ENCODE data around the gene ERBB4.

DNA sequence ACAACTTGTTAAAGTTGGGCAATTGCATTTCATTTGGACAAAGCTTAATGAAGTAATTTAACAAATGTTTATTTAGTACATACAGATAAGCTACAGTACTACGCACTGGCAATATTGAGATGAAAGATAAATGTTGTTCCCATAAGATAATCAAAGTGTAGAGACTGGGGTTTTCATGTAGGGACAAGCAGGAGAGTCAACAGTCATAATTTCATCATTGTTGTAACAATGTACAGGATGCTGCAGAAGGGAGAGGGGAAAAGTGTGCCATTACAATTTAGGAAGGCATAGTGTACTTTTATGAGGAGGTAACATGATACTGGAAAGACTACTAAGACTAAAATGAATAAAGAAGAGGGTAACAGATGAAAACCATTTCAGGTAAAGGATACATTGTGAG, 441.6 kb downstream of the ERBB4 start:
- TF ChIP-seq GATA3 (IDR thresholded peaks at IDR 0.05; ENCODE audit: low read depth, low read length) (no peak), GATA2 (IDR thresholded peaks at IDR 0.05; ENCODE audit: low read depth, low read length) (no peak)

Data from SH-SY5Y (cell line).